ENCODE measurements around the gene PON2.

The PON2 gene

DNA sequence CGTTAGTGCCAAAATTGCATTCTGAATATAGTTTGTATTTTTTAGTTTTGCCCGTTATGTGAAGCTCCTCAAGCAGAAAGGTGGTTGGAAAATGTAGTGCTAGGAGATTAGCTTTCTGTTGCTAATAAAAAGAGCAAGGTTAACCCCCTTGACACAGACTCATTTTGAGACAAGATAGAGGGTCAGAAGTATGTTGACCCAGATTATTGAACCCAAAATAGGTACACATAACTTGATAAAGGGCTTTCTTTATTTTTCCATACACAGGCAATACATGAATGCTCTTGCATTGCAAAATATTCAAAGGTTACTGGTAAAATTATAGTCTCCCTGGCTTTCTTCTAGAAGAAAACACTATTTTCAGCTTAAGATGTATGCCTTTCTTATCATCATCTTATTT lies 10.0 kb upstream of the PON2 start:
- no peak for DNase-seq (ENCODE audit: low read depth)

- DNase-seq (ENCODE audit: low read depth) = no peak
Observed at GRCh38 chr7:95441042-95441823, 6.4 kb upstream of the PON2 start.

DNA sequence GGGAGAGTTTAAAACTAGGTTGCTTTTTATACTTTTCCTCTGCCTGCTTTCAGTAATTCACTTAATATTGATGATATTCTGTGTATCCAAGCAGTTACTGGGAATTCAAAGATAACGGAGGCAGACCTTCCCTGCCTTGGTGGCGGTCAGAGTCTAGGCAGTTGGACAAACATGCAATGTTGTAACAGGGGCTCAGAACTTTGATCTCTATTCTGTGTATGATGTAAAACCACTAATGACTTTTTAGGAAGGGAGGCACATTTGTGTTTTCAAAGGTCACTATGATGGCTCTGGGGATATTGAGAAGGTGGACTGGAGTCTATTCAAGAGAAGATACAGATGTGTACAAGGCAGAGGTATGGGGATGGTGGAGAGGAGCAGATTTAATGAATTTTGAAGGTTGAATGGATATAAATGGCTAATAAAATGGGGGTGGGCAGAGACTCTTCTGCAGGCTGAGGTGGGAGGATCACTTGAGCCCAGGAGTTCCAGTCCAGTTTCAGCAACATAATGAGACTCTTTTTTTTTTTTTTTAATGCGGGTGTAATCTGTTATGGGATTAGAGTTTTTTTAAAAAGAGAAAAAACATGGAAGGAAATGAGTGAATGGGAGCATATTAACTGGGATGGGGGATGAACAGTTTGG lies 5.7 kb upstream of the PON2 start:
- DNase-seq (ENCODE audit: low read depth) = no peak

DNA sequence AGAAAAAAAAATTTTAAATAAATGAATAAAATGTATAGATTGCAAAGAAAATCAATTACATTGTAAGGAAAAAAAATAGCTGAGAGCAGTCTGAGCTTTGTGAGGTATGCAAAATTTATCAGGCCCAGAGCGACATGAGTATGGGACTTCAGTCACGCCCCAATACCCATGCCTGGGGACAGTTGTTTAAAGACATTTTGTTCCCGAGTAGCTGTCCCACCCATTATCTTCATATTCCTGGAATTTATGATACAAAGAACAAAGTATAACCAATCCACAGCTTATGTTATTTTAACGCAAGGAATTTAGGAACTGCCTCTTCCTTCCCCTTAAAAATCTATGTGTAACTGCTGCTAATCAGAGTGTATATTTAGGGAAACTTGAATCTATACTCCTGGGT lies 1.6 kb upstream of the PON2 start:
- no peak for DNase-seq (ENCODE audit: low read depth)

DNA sequence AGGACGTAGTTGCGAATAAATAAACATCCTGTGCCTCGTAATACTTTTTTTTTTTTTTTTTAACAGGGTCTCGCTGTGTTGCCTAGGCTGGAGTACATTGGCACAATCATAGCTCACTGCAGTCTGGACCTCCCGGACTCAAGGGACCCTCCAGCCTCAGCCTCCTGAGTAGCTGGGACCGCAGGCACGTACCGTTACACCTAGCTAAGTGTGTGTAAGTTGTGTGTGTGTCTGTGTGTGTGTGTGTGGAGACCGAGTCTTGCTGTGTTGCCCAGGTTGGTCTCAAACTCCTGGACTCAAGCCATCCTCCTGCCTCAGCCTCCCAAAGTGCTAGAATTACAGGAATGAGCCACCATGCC lies 573 bp upstream of the PON2 start:
- DNase-seq (ENCODE audit: low read depth) = no peak

GRCh38 chr7:95433952-95434556 lies 774 bp downstream of the PON2 start:
- DNase-seq (ENCODE audit: low read depth) = no peak

GRCh38 chr7:95433129-95433528 lies 1.7 kb downstream of the PON2 start:
- DNase-seq (ENCODE audit: low read depth) = no peak

DNA sequence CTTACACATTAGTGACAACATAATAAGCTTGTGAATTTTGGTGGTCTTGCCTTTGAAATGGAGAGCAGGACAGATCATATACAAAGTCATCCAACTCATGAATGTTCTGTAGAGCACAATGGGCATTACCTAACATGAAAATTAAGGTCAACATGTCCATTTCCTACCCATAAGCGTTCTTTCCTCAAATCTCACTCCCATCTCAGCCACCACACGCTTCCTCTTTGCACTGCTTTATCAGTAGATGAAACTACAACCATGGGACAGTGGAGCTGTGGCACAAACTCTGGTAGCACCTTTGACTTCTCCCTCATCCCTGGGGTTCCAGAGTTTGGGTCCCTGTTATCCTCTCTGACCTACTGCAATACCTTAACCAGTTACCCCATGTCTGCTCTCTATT lies 2.2 kb downstream of the PON2 start:
- DNase-seq (ENCODE audit: low read depth) = no peak

DNA sequence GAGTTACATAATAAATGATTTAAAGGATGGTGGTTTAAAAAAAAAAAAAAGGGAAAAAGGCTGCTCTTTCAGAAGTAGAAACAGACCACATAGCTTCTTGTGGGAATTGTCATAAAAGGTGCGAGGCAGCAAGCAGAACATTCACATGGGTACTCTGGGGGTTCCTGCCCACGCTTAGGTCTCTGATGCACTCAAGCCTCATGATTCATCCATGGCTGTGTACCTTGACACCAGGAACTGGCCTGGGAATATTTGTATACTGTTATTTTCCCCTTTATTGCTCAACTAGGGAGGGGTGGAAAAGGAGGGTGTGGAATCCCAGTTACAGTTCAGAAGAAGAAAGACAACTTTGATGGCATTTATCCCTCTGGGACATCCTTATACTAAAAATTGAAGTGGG lies 4.0 kb downstream of the PON2 start:
- DNase-seq (ENCODE audit: low read depth) = no peak

DNA sequence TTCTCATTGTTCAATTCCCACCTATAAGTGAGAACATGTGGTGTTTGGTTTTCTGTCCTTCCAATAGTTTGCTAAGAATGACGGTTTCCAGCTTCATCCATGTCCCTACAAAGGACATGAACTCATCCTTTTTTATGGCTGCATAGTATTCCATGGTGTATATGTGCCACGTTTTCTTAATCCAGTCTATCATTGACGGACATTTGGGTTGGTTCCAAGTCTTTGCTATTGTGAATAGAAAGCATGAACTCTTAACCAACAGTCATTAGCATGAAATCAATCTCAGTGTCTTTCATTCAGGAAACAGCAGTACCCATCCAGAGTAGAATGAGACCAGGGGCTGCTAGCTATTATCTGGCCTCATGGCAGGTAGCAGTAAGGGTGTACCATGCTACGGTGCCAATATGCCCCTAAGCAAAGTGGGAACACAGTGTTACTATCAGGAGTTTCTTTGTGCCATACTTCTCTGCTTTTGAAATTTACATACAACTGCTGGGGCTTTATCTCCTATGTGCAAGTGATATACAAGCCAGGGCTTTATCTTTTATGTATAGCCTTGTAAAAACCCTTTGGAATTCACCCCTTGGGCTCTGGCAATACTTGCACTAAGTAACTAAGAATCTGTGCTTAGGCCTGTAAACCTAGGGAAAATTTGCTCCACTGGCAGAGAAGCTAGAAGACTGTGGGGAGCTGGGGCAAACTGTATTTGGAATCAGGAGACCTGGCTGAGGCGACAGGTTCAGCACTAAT lies 5.4 kb downstream of the PON2 start:
- DNase-seq (ENCODE audit: low read depth) = no peak

DNA sequence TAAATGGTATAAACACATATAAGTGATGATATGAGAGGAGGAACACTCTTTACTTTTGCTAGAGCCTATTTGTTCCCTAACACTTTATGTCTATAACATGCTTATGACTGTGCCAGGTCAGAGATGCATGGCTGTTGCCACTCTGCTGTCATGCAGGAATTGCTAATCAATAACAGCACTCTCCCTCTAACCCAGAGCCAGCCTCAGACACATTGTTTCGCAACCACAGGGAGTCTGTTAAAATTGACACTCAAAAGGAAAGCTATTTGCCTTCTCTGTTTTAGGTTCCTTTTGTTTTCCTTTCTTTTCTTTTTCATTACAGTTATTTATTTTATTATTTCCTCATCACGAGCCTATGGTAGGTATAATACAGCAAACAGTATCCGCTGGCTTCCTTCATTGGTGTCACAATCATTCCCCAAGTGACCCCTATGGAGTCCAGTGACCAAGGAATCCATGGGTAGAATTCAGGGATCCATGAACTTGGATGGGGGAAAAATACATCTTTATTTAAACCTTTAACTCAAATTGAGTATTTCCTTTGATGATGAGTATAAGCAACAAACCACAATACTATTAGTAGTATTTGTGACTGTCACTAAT lies 6.8 kb downstream of the PON2 start:
- no peak for DNase-seq (ENCODE audit: low read depth)

DNA sequence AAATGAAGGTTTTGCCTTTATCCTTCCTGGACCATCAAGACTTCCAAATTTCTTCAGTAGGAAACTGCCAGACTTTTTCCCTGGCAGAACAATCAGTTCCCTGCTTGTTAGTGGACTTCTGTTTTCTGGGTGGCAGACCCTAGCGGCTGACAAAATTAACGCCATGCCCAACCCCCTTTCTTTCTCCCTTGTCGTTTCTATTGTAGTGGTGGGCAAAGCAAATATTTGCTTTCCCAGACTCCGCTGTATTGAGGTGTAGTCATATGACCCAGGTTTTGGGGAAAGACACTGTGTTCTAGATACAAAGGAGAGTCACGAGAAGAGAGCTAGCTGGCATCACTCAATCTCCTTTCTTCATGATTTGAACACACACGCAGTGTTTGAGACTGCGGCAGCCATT lies 7.7 kb downstream of the PON2 start:
- DNase-seq (ENCODE audit: low read depth) = no peak

- DNase-seq (ENCODE audit: low read depth) = no peak
Observed at GRCh38 chr7:95425694-95426093, 9.1 kb downstream of the PON2 start.

GRCh38 chr7:95424716-95425115 lies 10.1 kb downstream of the PON2 start:
- DNase-seq (ENCODE audit: low read depth) = no peak

- DNase-seq (ENCODE audit: low read depth) = no peak
Observed at GRCh38 chr7:95421847-95422444, 12.9 kb downstream of the PON2 start.

DNA sequence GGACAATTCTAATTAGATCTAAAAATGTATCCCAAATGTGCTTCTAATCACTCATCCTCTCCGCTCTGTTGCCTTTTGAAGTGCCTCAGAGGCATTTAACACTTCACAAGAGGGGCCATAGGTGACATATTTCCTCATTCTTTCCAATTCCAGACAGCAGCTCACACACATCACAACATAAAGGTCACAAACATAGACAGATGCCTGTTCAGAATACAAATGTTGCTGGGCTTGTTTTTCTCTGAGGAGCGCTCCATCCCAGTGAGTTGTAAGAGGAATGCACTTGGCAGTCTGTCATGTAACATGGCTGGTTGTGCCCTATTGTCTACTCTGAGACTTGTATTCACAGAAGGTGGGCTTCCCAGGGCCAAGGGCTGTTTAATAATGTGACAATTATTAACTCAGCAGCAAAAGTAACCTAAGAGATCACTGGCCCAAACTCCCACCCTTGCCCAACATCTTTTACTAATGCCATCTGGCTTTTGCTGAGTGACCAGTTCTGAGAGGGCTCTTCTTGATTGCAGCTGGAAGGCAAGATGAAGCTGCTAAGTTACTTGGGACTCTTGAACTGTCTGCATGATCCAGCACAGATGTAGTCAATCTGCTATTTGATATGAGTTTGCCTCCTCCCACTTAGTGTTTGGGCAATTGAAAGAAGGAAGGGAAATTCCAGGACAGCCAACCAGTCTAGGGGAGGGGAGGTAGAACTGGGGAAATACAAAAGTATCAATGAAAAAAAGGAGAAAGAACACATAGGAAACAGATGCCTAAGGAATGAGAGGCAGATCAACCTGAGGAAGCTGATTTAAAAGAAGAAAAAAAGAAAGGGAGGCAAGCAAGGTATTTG lies 13.6 kb downstream of the PON2 start:
- DNase-seq (ENCODE audit: low read depth) = no peak

DNA sequence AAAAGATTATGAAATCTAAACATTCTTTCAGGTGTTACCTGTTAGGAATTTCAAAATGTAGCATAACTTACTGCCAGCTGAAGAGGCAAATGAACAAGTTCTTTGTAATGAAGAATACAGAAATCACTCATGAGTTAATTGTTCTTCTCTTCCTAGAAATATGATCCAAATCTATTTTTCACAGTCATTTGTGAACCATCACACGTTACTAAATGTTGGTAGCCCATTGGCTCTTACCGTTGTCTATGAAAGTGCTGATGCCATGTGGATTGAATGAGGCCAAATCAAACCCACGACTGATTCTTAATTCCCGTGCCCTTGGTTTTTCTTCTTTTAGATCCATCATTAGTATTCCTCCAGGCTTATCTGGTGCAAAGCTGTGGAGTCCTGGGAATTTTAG lies 22.8 kb downstream of the PON2 start:
- DNase-seq (ENCODE audit: low read depth) = no peak

DNA sequence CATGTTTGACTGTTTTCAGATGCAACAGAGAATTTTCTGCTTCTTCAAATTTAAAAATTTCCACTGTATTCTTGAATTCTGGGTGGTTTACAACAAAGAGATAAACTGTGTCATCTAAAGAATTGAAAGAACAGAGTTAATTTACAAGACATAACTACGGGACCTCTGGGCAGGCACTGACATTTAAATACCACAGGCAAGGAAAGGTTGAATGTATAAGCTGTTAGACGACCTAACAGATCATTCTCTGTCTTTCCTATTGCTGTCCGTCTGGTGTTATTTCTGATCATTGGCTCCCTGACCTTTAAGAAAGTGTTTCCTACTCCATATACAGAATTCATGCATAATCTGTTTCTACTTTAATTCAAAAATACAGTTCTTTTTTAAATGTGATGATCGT lies 23.2 kb downstream of the PON2 start:
- DNase-seq (ENCODE audit: low read depth) = no peak

- no peak for DNase-seq (ENCODE audit: low read depth)
Observed at GRCh38 chr7:95411036-95411435, 23.8 kb downstream of the PON2 start.

DNA sequence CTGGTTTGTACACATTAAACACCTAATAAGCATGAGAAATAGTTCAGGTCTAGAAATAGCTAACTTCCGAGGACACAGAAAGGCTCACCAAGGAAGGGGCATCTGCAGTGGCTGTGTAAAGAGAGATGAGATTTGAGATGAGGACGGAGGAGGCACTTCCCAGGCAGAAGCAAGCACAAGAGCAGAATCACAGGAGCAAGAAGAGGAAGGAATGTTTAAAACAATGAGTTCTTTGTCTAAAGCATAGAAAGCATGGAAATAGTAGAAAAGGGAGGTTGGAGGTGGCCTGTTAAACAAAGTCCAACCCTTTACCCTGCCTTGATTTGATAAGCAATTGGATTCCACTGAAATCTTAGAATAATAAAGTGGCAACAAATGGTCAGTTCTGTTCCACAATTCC lies 27.1 kb downstream of the PON2 start:
- no peak for DNase-seq (ENCODE audit: low read depth)

DNA sequence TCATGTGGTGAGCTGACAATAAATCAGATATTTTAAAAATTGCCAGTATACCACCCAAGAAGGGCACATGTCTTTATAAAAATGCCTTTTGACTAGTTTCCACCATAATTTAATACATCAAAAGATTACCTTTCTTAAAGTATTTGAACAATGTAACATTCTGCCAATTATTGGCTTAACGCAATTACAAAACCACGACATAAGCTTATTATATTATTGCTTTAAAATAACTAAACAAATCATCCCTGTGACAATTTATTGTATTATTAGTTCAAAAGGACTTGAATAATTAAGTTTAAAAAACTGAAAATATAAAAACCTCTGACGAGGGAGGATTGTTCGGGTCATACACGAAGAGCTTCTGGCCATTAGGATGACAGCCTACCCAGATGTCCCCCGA lies 29.0 kb downstream of the PON2 start:
- DNase-seq (ENCODE audit: low read depth) = no peak
